ENCODE results near the gene CEP78. TPM values are rescaled to one million over a fixed set of nuclear protein-coding genes. Genes with fewer than 3 reads are reported as not detected.

The CEP78 gene
- total RNA-seq, 1 experiment from 2014 or later: 57.8 TPM

GRCh38 chr9:78209127-78209526 lies 26.7 kb upstream of the CEP78 start:
- Mint-ChIP-seq H3K9me3 (no peaks in the 10 kb centered on the region), H3K4me1 (peaks cover 0 to 4% of the 10 kb centered on the region in 2 experiments; a peak in 2 of 4 replicates), H3K4me3 (no peak overlapping the region), H3K27me3 (ENCODE audit: low read depth) (peaks cover 6% of the 10 kb centered on the region), H3K36me3 (ENCODE audit: insufficient read depth in 1 of 3, low read depth in 3 of 3) (no peaks in the 10 kb centered on the region), H3K27ac (no peak overlapping the region)
- Histone ChIP-seq H2BK5ac (ENCODE audit: insufficient read length, low read length) (no peak overlapping the region), H2BK120ac (ENCODE audit: low read depth, low read length, poor library complexity, severe bottlenecking) (no peak overlapping the region), H2BK12ac (ENCODE audit: insufficient read length, low read depth, low read length) (no peak overlapping the region), H3K18ac (ENCODE audit: insufficient read length, low read depth, low read length) (no peak overlapping the region), H4K8ac (replicated peaks; ENCODE audit: insufficient read length, low read depth, low read length) (no peak overlapping the region), H3K4me2 (ENCODE audit: insufficient read depth, insufficient read length, low read length) (no peak overlapping the region), H2AK5ac (ENCODE audit: insufficient read length, low read length) (no peak overlapping the region), H2AFZ (ENCODE audit: low read length) (no peak overlapping the region), H3K9me3 (ENCODE audit: control insufficient read depth, low read depth, low read length) (no peaks in the 10 kb centered on the region), H3T11ph (ENCODE audit: low read length) (no peak overlapping the region), H3K27me3 (ENCODE audit: insufficient read depth, low read length) (no peaks in the 10 kb centered on the region), H3K23me2 (ENCODE audit: insufficient read length, low read depth, low read length, poor library complexity, severe bottlenecking) (no peaks in the 10 kb centered on the region), H3K4me1 (ENCODE audit: insufficient read depth, low read length) (no peaks in the 10 kb centered on the region), H2BK20ac (ENCODE audit: low read depth, low read length, poor library complexity, severe bottlenecking) (no peak overlapping the region), H4K20me1 (ENCODE audit: control insufficient read depth, insufficient read depth, insufficient read length) (no peaks in the 10 kb centered on the region), H2BK15ac (ENCODE audit: low read depth, low read length) (no peak overlapping the region), H4K5ac (ENCODE audit: insufficient read length, low read depth, low read length) (no peak overlapping the region), H3K79me1 (ENCODE audit: insufficient read depth, low read depth, low read length, poor library complexity, severe bottlenecking) (no peaks in the 10 kb centered on the region), H4K91ac (ENCODE audit: insufficient read length, low read depth, low read length) (no peak overlapping the region), H3K14ac (ENCODE audit: insufficient read depth, low read length) (no peak overlapping the region), H3K4ac (ENCODE audit: low read depth, low read length) (no peak overlapping the region), H3K23ac (ENCODE audit: insufficient read length, low read depth, low read length) (no peak overlapping the region), H3K56ac (ENCODE audit: insufficient read length, low read depth, low read length) (no peak overlapping the region), H3K9ac (ENCODE audit: extremely low read depth, insufficient read length, low read length) (no peak overlapping the region), H3K79me2 (ENCODE audit: insufficient read depth, low read length) (no peaks in the 10 kb centered on the region), H3K27ac (ENCODE audit: insufficient read length, low read depth, low read length) (no peak overlapping the region)
- no peak for DNase-seq
- WGBS (ENCODE audit: extremely low coverage, insufficient read length, low lambda C conversion rate): no CpG with 5 or more reads among the region's 7 CpGs
- TF ChIP-seq CTCF (conservative IDR thresholded peaks at IDR 0.05): no peak
